C4-2B (cell line): ENCODE results near the gene DUSP9.
A peak's percentile ranks its signal among the peaks of the same experiment; 100 is the strongest.

Experiments used
- ZFX ChIP-seq: fragments of 450-650 bp; IDR thresholded peaks from 2 replicates; pipeline ENCODE4 v1.6.1; 2017
- TF ChIP-seq, protein P1 (sequence below): fragments of 450-650 bp; conservative IDR thresholded peaks from 2 replicates; pipeline ENCODE4 v1.5.1; 2017; ENCODE audit warnings: mild to moderate bottlenecking

DNA sequence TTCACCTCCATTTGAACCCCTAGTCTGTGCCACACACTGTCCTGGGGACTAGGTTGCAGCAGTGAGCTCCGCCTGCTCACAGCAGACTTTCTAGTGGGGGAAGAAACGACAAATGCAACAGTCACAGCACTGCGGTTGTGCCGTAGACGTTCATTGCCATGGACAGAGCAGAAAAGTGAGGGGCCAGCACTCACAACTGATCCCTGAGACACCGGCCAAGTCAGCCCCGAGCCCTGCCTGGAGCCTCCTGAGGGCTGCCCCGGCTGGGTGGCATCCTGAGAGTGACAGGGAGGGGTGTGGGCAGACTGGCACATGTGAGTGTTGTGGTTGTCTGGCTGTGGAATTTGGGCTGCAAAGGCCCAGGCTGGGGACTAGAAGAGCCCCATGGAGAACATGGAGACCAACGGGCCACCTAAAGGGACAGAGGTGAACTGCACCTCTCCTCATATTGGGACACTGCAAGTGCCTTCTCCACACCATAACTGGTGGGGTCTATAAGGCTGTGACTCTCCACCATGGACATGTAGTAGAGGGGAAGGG, 4.6 kb downstream of the DUSP9 start:
- TF ChIP-seq, protein P1, sequence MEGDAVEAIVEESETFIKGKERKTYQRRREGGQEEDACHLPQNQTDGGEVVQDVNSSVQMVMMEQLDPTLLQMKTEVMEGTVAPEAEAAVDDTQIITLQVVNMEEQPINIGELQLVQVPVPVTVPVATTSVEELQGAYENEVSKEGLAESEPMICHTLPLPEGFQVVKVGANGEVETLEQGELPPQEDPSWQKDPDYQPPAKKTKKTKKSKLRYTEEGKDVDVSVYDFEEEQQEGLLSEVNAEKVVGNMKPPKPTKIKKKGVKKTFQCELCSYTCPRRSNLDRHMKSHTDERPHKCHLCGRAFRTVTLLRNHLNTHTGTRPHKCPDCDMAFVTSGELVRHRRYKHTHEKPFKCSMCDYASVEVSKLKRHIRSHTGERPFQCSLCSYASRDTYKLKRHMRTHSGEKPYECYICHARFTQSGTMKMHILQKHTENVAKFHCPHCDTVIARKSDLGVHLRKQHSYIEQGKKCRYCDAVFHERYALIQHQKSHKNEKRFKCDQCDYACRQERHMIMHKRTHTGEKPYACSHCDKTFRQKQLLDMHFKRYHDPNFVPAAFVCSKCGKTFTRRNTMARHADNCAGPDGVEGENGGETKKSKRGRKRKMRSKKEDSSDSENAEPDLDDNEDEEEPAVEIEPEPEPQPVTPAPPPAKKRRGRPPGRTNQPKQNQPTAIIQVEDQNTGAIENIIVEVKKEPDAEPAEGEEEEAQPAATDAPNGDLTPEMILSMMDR: peak; percentile 28
- TF ChIP-seq ZFX: no peak
